Body of pancreas (tissue), 4 donors: ENCODE results near the gene SH3BP4.

ENCODE experiments used
- POLR2A ChIP-seq, 3 donors: fragments of 450-650 bp; IDR thresholded peaks; one replicate each; pipeline ENCODE4 v1.6.1; 2016; ENCODE audit warnings: antibody characterized with exemption in 3 of 3, mild to moderate bottlenecking in 2 of 3
- TF ChIP-seq, protein P1 (sequence below), 7 experiments: fragments of 450-650 bp in 4 of 7; fragments of 200-600 bp in 3 of 7; sonication (generic) in 3 of 7; IDR thresholded peaks; one replicate each; pipeline ENCODE4 v1.5.1; 2016 to 2019; ENCODE audit warnings: antibody characterized with exemption in 7 of 7

- TF ChIP-seq, protein P1, sequence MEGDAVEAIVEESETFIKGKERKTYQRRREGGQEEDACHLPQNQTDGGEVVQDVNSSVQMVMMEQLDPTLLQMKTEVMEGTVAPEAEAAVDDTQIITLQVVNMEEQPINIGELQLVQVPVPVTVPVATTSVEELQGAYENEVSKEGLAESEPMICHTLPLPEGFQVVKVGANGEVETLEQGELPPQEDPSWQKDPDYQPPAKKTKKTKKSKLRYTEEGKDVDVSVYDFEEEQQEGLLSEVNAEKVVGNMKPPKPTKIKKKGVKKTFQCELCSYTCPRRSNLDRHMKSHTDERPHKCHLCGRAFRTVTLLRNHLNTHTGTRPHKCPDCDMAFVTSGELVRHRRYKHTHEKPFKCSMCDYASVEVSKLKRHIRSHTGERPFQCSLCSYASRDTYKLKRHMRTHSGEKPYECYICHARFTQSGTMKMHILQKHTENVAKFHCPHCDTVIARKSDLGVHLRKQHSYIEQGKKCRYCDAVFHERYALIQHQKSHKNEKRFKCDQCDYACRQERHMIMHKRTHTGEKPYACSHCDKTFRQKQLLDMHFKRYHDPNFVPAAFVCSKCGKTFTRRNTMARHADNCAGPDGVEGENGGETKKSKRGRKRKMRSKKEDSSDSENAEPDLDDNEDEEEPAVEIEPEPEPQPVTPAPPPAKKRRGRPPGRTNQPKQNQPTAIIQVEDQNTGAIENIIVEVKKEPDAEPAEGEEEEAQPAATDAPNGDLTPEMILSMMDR (IDR thresholded peaks at IDR 0.05): no peak
- TF ChIP-seq POLR2A (IDR thresholded peaks at IDR 0.05): no peak
These were observed 18.3 kb downstream of the SH3BP4 start for GRCh38 chr2:234970099-234970440.
